22Rv1 (cell line): Measurements from ENCODE around the gene TAS1R3.

Experiments
- ZFX ChIP-seq: fragments of 450-650 bp; IDR thresholded peaks from 2 replicates; pipeline ENCODE4 v1.6.1; 2017; ENCODE audit warnings: antibody characterized with exemption, borderline replicate concordance
- TF ChIP-seq, protein P1 (sequence below): fragments of 450-650 bp; IDR thresholded peaks from 2 replicates; pipeline ENCODE4 v1.5.1; 2017; ENCODE audit warnings: mild to moderate bottlenecking

DNA sequence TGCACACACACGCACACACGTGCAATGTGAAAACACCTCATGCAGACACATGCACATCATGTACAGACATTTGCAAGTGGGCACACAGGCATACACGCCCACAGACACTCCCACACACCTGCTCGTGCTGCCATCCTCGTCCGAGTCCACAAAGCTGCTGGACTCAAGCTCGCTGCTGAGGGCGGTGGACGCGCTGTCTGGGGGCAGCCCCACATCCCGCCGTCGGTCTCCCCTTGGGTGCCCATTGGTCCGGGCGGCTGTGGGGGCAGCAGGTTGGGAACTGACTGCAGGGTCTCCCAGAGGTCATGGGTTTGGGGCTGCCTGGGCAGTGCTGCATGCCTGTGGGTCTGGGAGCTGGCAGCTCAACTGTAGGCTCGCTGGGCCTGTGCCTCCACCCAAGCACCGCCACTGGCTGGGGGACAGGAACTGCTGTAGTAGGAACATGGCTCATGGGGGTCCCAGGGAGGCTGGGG, 10.5 kb downstream of the TAS1R3 start:
- TF ChIP-seq, protein P1, sequence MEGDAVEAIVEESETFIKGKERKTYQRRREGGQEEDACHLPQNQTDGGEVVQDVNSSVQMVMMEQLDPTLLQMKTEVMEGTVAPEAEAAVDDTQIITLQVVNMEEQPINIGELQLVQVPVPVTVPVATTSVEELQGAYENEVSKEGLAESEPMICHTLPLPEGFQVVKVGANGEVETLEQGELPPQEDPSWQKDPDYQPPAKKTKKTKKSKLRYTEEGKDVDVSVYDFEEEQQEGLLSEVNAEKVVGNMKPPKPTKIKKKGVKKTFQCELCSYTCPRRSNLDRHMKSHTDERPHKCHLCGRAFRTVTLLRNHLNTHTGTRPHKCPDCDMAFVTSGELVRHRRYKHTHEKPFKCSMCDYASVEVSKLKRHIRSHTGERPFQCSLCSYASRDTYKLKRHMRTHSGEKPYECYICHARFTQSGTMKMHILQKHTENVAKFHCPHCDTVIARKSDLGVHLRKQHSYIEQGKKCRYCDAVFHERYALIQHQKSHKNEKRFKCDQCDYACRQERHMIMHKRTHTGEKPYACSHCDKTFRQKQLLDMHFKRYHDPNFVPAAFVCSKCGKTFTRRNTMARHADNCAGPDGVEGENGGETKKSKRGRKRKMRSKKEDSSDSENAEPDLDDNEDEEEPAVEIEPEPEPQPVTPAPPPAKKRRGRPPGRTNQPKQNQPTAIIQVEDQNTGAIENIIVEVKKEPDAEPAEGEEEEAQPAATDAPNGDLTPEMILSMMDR, result no peak
- no peak for TF ChIP-seq ZFX
